Activated CD4-positive, alpha-beta T cell treated with anti-CD3 and anti-CD28 coated beads, Interleukin-2, amount 50 U/mL, for 1 hour (primary cell): Measurements from ENCODE around the gene CDC42SE2.
A peak's percentile ranks its signal among the peaks of the same experiment; 100 is the strongest.
"Not testable (repeated sequence)": the region's sequence is repeated elsewhere in the genome, so short reads cannot be mapped to it uniquely, and the experiment has no call there.

Source experiments
- DNase-seq: peaks from one replicate; pipeline ENCODE4 v3.0.0-alpha.2; 2020

CDC42SE2 gene

GRCh38 chr5:131396630-131397273, 132.9 kb downstream of the CDC42SE2 start:
- no peak for DNase-seq

- not testable (repeated sequence) for DNase-seq
Observed at GRCh38 chr5:131399007-131399406, 135.2 kb downstream of the CDC42SE2 start.

GRCh38 chr5:131400585-131400984, 136.7 kb downstream of the CDC42SE2 start:
- DNase-seq: no peak

- DNase-seq: no peak
Observed at GRCh38 chr5:131405674-131406073, 141.8 kb downstream of the CDC42SE2 start.

GRCh38 chr5:131406076-131406475, 142.2 kb downstream of the CDC42SE2 start:
- DNase-seq: no peak

- no peak for DNase-seq
Observed at GRCh38 chr5:131406975-131407638, 143.3 kb downstream of the CDC42SE2 start.

- no peak for DNase-seq
Observed at GRCh38 chr5:131413605-131414559, 150.0 kb downstream of the CDC42SE2 start.

- no peak for DNase-seq
Observed at GRCh38 chr5:131416729-131417128, 152.9 kb downstream of the CDC42SE2 start.

GRCh38 chr5:131417240-131417869, 153.5 kb downstream of the CDC42SE2 start:
- DNase-seq: peak; percentile 88

GRCh38 chr5:131418846-131419245, 155.0 kb downstream of the CDC42SE2 start:
- DNase-seq: no peak

- DNase-seq: no peak
Observed at GRCh38 chr5:131419877-131420276, 156.0 kb downstream of the CDC42SE2 start.

GRCh38 chr5:131423056-131423455, 159.2 kb downstream of the CDC42SE2 start:
- no peak for DNase-seq

- no peak for DNase-seq
Observed at GRCh38 chr5:131426011-131426410, 162.2 kb downstream of the CDC42SE2 start.

GRCh38 chr5:131430794-131431193, 166.9 kb downstream of the CDC42SE2 start:
- no peak for DNase-seq

- no peak for DNase-seq
Observed at GRCh38 chr5:131431794-131432193, 167.9 kb downstream of the CDC42SE2 start.

GRCh38 chr5:131433109-131433508, 169.3 kb downstream of the CDC42SE2 start:
- DNase-seq: no peak

GRCh38 chr5:131436081-131436480, 172.2 kb downstream of the CDC42SE2 start:
- no peak for DNase-seq

GRCh38 chr5:131441184-131441583, 177.3 kb downstream of the CDC42SE2 start:
- no peak for DNase-seq
